ENCODE measurements around the gene BRINP3.

- TF ChIP-seq CTCF (IDR thresholded peaks at IDR 0.05; ENCODE audit: insufficient read depth, low read depth, low read length) = no peak
- no peak for TF ChIP-seq EZH2 (IDR thresholded peaks at IDR 0.05; ENCODE audit: insufficient read depth, low read length)
These were observed 150.4 kb downstream of the BRINP3 start for GRCh38 chr1:190327271-190327670.

All from astrocyte (in vitro differentiated cells and primary cell).